ENCODE results near the gene CAMK1G.

Gene CAMK1G

GRCh38 chr1:209659909-209660308 is 76.4 kb downstream of the CAMK1G start:
- Mint-ChIP-seq H3K9me3 (no peaks in the 10 kb centered on the region), H3K4me1 (ENCODE audit: low read depth) (peaks cover 22% of the 10 kb centered on the region), H3K27me3 (ENCODE audit: low read depth) (no peaks in the 10 kb centered on the region), H3K36me3 (ENCODE audit: low read depth) (peaks cover 8% of the 10 kb centered on the region), H3K4me3 (peak overlapping the region; percentile 21), H3K27ac (peak overlapping the region; percentile 67)

- no peaks in the 10 kb centered on the region for H3K27me3 Mint-ChIP-seq (ENCODE audit: low read depth)
- no peaks in the 10 kb centered on the region for H3K9me3 Mint-ChIP-seq
- H3K4me3 Mint-ChIP-seq: no peak overlapping the region
- H3K4me1 Mint-ChIP-seq (ENCODE audit: low read depth): peaks cover 25% of the 10 kb centered on the region
- peaks cover 9% of the 10 kb centered on the region for H3K36me3 Mint-ChIP-seq (ENCODE audit: low read depth)
- H3K27ac Mint-ChIP-seq: no peak overlapping the region
Measured at GRCh38 chr1:209661071-209661470, 77.6 kb downstream of the CAMK1G start.

GRCh38 chr1:209662879-209663327 is 79.4 kb downstream of the CAMK1G start:
- Mint-ChIP-seq H3K4me3 (no peak overlapping the region), H3K4me1 (ENCODE audit: low read depth) (peaks cover 20% of the 10 kb centered on the region), H3K27me3 (ENCODE audit: low read depth) (no peaks in the 10 kb centered on the region)

More at GRCh38 chr1:209662879-209663327, 79.4 kb downstream of the CAMK1G start:
- Mint-ChIP-seq H3K27ac (peak overlapping the region; percentile 6), H3K9me3 (no peaks in the 10 kb centered on the region), H3K36me3 (ENCODE audit: low read depth) (peaks cover 9% of the 10 kb centered on the region)
